ENCODE measurements around the gene KMT5B. TPM values are rescaled to one million over a fixed set of nuclear protein-coding genes. Genes with fewer than 3 reads are reported as not detected.

KMT5B gene
- total RNA-seq, 4 donors from 2014 or later: 35.1 to 75.6 (median 39.8) TPM

- Histone ChIP-seq H3K9me3 (no peaks in the 10 kb centered on the region), H3K4me1 (peaks cover 0 to 76% (median 30%) of the 10 kb centered on the region in 3 donors), H3K36me3 (no peaks in the 10 kb centered on the region), H3K4me3 (peak overlapping the region in 1 of 2 donors; percentile 81), H3K27me3 (no peaks in the 10 kb centered on the region), H3K27ac (peak overlapping the region; percentile 63 to 99 (median 98))
- 59 to 64% methylated on average over 4 to 10 of the region's 11 CpGs for WGBS, 2 donors (ENCODE audit: low coverage in 1 of 2)
- TF ChIP-seq POLR2A (IDR thresholded peaks at IDR 0.05) (no peak), POLR2AphosphoS5 (IDR thresholded peaks at IDR 0.05) (no peak), EP300 (IDR thresholded peaks at IDR 0.05) (no peak), CTCF (IDR thresholded peaks at IDR 0.05) (no peak)
- no peak for ATAC-seq
Measured at GRCh38 chr11:68117853-68118470, 95.1 kb downstream of the KMT5B start.

- H3K27ac ChIP-seq: peak overlapping the region in 3 of 4 donors; percentile 97 to 99 (median 98)
- H3K4me1 ChIP-seq: peaks cover 0 to 67% (median 28%) of the 10 kb centered on the region in 3 donors
- 42% methylated on average over 3 of the region's 3 CpGs; no CpG with 5 or more reads in 1 of the 2 donors for WGBS, 2 donors (ENCODE audit: low coverage in 1 of 2)
- ATAC-seq: no peak
- H3K4me3 ChIP-seq: no peak overlapping the region
- H3K27me3 ChIP-seq: no peaks in the 10 kb centered on the region
- TF ChIP-seq POLR2A (IDR thresholded peaks at IDR 0.05): no peak
- H3K9me3 ChIP-seq: no peaks in the 10 kb centered on the region
- no peaks in the 10 kb centered on the region for H3K36me3 ChIP-seq
Measured at GRCh38 chr11:68116974-68117373, 96.1 kb downstream of the KMT5B start.

- Histone ChIP-seq H3K27ac (peak overlapping the region in 2 of 4 donors; percentile 37 to 98), H3K36me3 (no peaks in the 10 kb centered on the region), H3K4me1 (peaks cover 0 to 64% (median 26%) of the 10 kb centered on the region in 3 donors), H3K27me3 (no peaks in the 10 kb centered on the region), H3K9me3 (no peaks in the 10 kb centered on the region), H3K4me3 (no peak overlapping the region)
- TF ChIP-seq POLR2A (IDR thresholded peaks at IDR 0.05): no peak
- TF ChIP-seq EP300 (IDR thresholded peaks at IDR 0.05): no peak
- TF ChIP-seq POLR2AphosphoS5 (IDR thresholded peaks at IDR 0.05): no peak
- TF ChIP-seq CTCF (IDR thresholded peaks at IDR 0.05): no peak
- ATAC-seq: no peak
- WGBS, 2 donors (ENCODE audit: low coverage in 1 of 2): 88 to 94% methylated on average over 2 to 6 of the region's 7 CpGs
Measured at GRCh38 chr11:68116126-68116525, 97.0 kb downstream of the KMT5B start.

- WGBS, 2 donors (ENCODE audit: low coverage in 1 of 2): 100% methylated on average over 1 of the region's 1 CpG; no CpG with 5 or more reads in 1 of the 2 donors
- Histone ChIP-seq H3K36me3 (no peaks in the 10 kb centered on the region), H3K27ac (peak overlapping the region in 3 of 4 donors; percentile 9 to 15 (median 14)), H3K27me3 (no peaks in the 10 kb centered on the region), H3K4me3 (no peak overlapping the region), H3K4me1 (peaks cover 0 to 61% (median 26%) of the 10 kb centered on the region in 3 donors), H3K9me3 (no peaks in the 10 kb centered on the region)
- TF ChIP-seq POLR2AphosphoS5 (IDR thresholded peaks at IDR 0.05) (no peak), CTCF (IDR thresholded peaks at IDR 0.05) (no peak), EP300 (IDR thresholded peaks at IDR 0.05) (no peak), POLR2A (IDR thresholded peaks at IDR 0.05) (no peak)
- peak; percentile 13 for ATAC-seq
Measured at GRCh38 chr11:68115285-68115684, 97.8 kb downstream of the KMT5B start.

GRCh38 chr11:68113986-68114385 lies 99.1 kb downstream of the KMT5B start:
- 6 to 31% methylated on average over 2 to 3 of the region's 3 CpGs for WGBS, 2 donors (ENCODE audit: low coverage in 1 of 2)
- H3K4me1 ChIP-seq: peaks cover 0 to 48% (median 20%) of the 10 kb centered on the region in 3 donors
- H3K9me3 ChIP-seq: no peaks in the 10 kb centered on the region
- ATAC-seq: peak; percentile 61
- peak overlapping the region; percentile 10 to 70 (median 64) for H3K27ac ChIP-seq
- no peak overlapping the region for H3K4me3 ChIP-seq
- peak; percentile 59 for TF ChIP-seq POLR2AphosphoS5 (IDR thresholded peaks at IDR 0.05)
- peak in 2 of 4 experiments; percentile 25 to 39 for TF ChIP-seq CTCF (IDR thresholded peaks at IDR 0.05)
- no peak for TF ChIP-seq EP300 (IDR thresholded peaks at IDR 0.05)
- no peaks in the 10 kb centered on the region for H3K27me3 ChIP-seq
- no peaks in the 10 kb centered on the region for H3K36me3 ChIP-seq

Measured in gastroesophageal sphincter (tissue), 4 donors.